ENCODE results near the gene ALDH4A1.
"Not testable (repeated sequence)": the region's sequence is repeated elsewhere in the genome, so short reads cannot be mapped to it uniquely, and the experiment has no call there.

Gene ALDH4A1

GRCh38 chr1:18872071-18872611 is 30.2 kb downstream of the ALDH4A1 start:
- H3K79me2 ChIP-seq (ENCODE audit: low read length), result no peaks in the 10 kb centered on the region
- TF ChIP-seq EZH2phosphoT487 (IDR thresholded peaks at IDR 0.05; ENCODE audit: low read depth) (no peak), CTCF (IDR thresholded peaks at IDR 0.05; ENCODE audit: low read depth, low read length) (no peak)
- no peak overlapping the region for H3K27ac ChIP-seq (ENCODE audit: low read length)
- no peak overlapping the region for H3K4me3 ChIP-seq (ENCODE audit: low read length)
- H3K9me3 ChIP-seq (ENCODE audit: insufficient read depth, low read length), result no peaks in the 10 kb centered on the region
- H4K20me1 ChIP-seq (ENCODE audit: insufficient read depth, low read length), result no peaks in the 10 kb centered on the region
- H3K4me2 ChIP-seq (ENCODE audit: low read length), result no peak overlapping the region
- H2AFZ ChIP-seq (ENCODE audit: low read depth, low read length), result no peak overlapping the region
- no peak overlapping the region for H3K9ac ChIP-seq (ENCODE audit: low read length)
- no peaks in the 10 kb centered on the region for H3K27me3 ChIP-seq (ENCODE audit: low read depth, low read length)
- H3K4me1 ChIP-seq (ENCODE audit: low read length), result no peaks in the 10 kb centered on the region
- H3K36me3 ChIP-seq (replicated peaks; ENCODE audit: low read depth, low read length), result no peaks in the 10 kb centered on the region

GRCh38 chr1:18871401-18872070 is 30.8 kb downstream of the ALDH4A1 start:
- Histone ChIP-seq H2AFZ (ENCODE audit: low read depth, low read length) (no peak overlapping the region), H3K79me2 (ENCODE audit: low read length) (no peaks in the 10 kb centered on the region), H3K4me3 (ENCODE audit: low read length) (no peak overlapping the region), H3K27me3 (ENCODE audit: low read depth, low read length) (no peaks in the 10 kb centered on the region), H4K20me1 (ENCODE audit: insufficient read depth, low read length) (no peaks in the 10 kb centered on the region), H3K9me3 (ENCODE audit: insufficient read depth, low read length) (no peaks in the 10 kb centered on the region), H3K9ac (ENCODE audit: low read length) (no peak overlapping the region), H3K27ac (ENCODE audit: low read length) (no peak overlapping the region), H3K36me3 (replicated peaks; ENCODE audit: low read depth, low read length) (no peaks in the 10 kb centered on the region), H3K4me1 (ENCODE audit: low read length) (no peaks in the 10 kb centered on the region), H3K4me2 (ENCODE audit: low read length) (no peak overlapping the region)
- TF ChIP-seq CTCF (IDR thresholded peaks at IDR 0.05; ENCODE audit: low read depth, low read length), result no peak
- no peak for TF ChIP-seq EZH2phosphoT487 (IDR thresholded peaks at IDR 0.05; ENCODE audit: low read depth)

- Histone ChIP-seq H3K27ac (ENCODE audit: low read length) (no peak overlapping the region), H2AFZ (ENCODE audit: low read depth, low read length) (no peak overlapping the region), H3K9ac (ENCODE audit: low read length) (no peak overlapping the region), H3K4me2 (ENCODE audit: low read length) (no peak overlapping the region), H3K36me3 (replicated peaks; ENCODE audit: low read depth, low read length) (no peaks in the 10 kb centered on the region), H3K4me1 (ENCODE audit: low read length) (no peaks in the 10 kb centered on the region), H3K27me3 (ENCODE audit: low read depth, low read length) (no peaks in the 10 kb centered on the region), H3K79me2 (ENCODE audit: low read length) (no peaks in the 10 kb centered on the region), H3K4me3 (ENCODE audit: low read length) (no peak overlapping the region), H4K20me1 (ENCODE audit: insufficient read depth, low read length) (no peaks in the 10 kb centered on the region), H3K9me3 (ENCODE audit: insufficient read depth, low read length) (no peaks in the 10 kb centered on the region)
- TF ChIP-seq CTCF (IDR thresholded peaks at IDR 0.05; ENCODE audit: low read depth, low read length), result no peak
- TF ChIP-seq EZH2phosphoT487 (IDR thresholded peaks at IDR 0.05; ENCODE audit: low read depth), result no peak
Measured at GRCh38 chr1:18870957-18871356, 31.4 kb downstream of the ALDH4A1 start.

GRCh38 chr1:18870595-18870865 is 31.8 kb downstream of the ALDH4A1 start:
- not testable (repeated sequence) for H3K9me3 ChIP-seq (ENCODE audit: insufficient read depth, low read length); H3K4me3 ChIP-seq (ENCODE audit: low read length); H3K4me1 ChIP-seq (ENCODE audit: low read length); H3K9ac ChIP-seq (ENCODE audit: low read length); H2AFZ ChIP-seq (ENCODE audit: low read depth, low read length); H3K27me3 ChIP-seq (ENCODE audit: low read depth, low read length); H3K36me3 ChIP-seq (replicated peaks; ENCODE audit: low read depth, low read length); H4K20me1 ChIP-seq (ENCODE audit: insufficient read depth, low read length); H3K79me2 ChIP-seq (ENCODE audit: low read length); H3K27ac ChIP-seq (ENCODE audit: low read length); H3K4me2 ChIP-seq (ENCODE audit: low read length)
